SH-SY5Y (cell line): ENCODE measurements around the gene EEFSEC.

ENCODE experiments used
- GATA2 ChIP-seq: IDR thresholded peaks from 2 replicates; pipeline ENCODE4 v1.6.1; 2011; ENCODE audit warnings: mild to moderate bottlenecking, low read depth, low read length
- GATA3 ChIP-seq: IDR thresholded peaks from 2 replicates; pipeline ENCODE4 v1.6.1; 2011; ENCODE audit warnings: low read depth, mild to moderate bottlenecking, low read length, moderate library complexity

DNA sequence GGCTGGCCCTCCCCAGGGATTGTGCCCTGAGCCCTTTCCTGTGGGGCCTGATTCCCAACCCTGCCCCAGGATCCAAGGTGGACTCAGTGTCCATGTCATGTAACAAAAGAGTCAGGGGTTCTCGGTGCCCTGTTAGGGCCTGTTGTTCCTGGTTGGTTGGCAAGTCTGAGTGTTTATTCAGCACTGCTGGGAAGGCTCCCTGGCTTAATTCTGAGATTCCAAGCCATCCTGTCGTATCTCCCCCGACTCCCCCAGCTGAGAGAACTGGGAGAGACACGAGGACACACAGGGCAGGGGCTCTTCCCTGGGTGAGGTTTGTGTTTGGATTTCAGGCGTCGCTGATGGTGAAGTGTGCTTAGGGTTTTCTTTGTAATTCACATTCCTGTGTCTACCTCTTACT lies 78.3 kb downstream of the EEFSEC start:
- TF ChIP-seq GATA2: no peak
- TF ChIP-seq GATA3: no peak
